Adipose tissue (tissue), 3 donors: ENCODE data around the gene MAP3K9. TPM values are rescaled to one million over a fixed set of nuclear protein-coding genes. Genes with fewer than 3 reads are reported as not detected.

Experiments
- H3K27ac ChIP-seq: one replicate; pipeline ENCODE4 v1.5.1; 2013; ENCODE audit warnings: low read depth, low read length
- WGBS, 3 donors: extraction: QIAGEN DNeasy Blood & Tissue Kit; methylation state at CpG; one replicate each; pipeline ENCODE4 v1.1.7; 2013; 5-methylcytosine and 5-hydroxymethylcytosine counted together
- polyA plus RNA-seq, 3 donors: library from polyadenylated mRNA; stranded (reverse); fragments of 200-250 nt; gene quantifications; one replicate each; pipeline ENCODE4 v1.2.3, GENCODE V29; 2013
- donor health status: healthy with polysubstance abuse.
- donor health status: Bipolar disorder and iron deficiency.
- donor health status: healthy.

The MAP3K9 gene
- polyA plus RNA-seq, 3 donors = 0.22 to 1.4 (median 0.24) TPM

DNA sequence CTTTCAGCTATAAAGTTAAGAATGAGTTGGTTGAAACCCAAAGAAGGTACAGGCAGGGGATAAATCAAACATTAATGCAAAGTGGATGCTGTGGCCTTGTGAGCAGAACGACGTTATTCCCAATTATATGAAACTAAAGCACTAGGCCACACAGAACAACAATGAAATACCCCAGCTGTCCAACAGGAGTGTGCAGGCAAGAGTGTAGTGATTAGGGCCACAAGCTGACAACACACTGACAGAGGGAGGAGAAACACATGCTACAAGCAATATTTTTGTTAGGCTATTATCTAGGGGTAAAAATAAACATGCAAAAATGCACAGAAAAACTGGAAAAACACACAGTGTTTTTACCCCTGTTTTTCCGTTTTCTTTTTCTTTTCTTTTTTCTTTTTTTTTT lies 15.0 kb downstream of the MAP3K9 start:
- no peak overlapping the region for H3K27ac ChIP-seq
- 69 to 73% (median 69%) methylated on average over 3 of the region's 3 CpGs for WGBS, 3 donors

DNA sequence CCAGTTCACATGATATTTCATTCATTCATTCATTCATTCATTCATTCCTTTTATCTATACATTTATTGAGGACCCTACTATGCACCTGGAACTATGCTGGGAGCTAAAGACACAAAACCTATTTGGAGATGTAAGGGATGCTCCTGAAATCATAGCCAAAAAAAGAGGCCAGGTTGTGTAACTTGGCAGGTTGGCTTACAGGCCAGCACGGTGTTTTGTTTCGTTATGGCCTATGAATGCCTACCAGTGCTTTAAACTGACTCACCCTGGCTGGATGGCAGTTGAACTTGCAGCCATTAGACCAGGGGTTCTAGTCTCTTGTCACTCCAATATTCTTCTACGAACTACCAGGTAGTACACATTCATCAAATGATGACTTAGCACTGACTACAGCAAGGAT lies 15.7 kb downstream of the MAP3K9 start:
- no peak overlapping the region for H3K27ac ChIP-seq
- WGBS, 3 donors = 76 to 96% (median 90%) methylated on average over 3 of the region's 3 CpGs

DNA sequence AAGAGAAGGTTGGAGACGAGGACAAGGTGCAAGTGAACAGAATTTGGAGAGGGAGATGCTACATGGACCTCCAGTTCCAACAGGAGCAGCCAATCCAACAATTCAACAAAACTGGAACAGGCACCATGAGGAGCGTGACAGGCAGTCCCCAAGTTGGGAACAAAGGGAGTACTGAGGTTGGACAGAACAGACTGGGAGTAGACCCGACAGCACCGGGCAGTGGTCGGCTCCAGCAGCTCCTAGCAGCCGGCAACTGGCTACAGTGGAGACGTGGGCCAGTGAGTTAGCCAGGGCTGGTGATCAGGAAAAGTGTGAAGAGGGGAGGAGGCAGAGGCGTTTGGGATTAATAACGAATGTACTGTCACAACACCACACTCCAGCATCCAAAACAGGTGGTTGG lies 16.4 kb downstream of the MAP3K9 start:
- no peak overlapping the region for H3K27ac ChIP-seq
- 68 to 78% (median 75%) methylated on average over 9 of the region's 9 CpGs for WGBS, 3 donors

DNA sequence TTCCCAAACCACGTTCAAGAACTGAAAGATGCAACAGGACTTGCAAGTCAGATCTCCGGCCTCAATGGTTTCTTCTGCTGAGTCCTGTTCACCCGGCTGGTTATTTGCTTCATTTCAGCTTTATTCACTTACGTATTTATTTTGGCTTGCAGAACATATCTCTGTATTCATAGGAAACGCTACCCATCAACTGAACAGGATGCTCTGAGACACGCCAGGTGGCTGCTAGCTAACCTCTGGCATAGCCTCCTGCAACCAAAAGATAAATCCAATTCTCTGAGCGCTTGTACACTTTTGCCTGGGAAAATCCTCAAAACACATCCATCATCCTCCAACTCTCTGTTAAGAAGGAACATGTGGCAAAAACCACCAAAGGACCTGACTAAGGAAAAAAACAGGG lies 17.3 kb downstream of the MAP3K9 start:
- WGBS, 3 donors = 82 to 88% (median 88%) methylated on average over 7 of the region's 7 CpGs
- no peak overlapping the region for H3K27ac ChIP-seq

DNA sequence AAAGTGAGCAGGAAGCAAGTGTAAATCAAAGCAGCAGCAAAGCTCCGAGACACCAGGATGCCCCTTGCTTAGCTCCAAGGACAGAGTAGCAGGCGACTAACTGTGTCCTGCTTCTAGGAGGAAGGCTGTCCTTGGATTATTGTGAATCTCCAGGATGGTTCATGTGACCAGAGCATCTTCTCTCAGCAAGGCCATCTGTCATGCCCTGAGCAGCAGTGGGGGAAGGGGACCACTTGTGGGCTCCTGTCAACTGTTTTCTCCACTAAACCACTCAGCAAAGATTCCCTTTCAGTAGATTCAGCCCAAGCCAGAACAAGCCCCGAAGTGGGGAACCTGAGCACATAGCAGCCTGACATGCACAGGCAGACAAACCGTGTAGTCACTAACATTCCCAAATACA lies 19.4 kb downstream of the MAP3K9 start:
- 62 to 79% (median 67%) methylated on average over 4 of the region's 4 CpGs for WGBS, 3 donors
- H3K27ac ChIP-seq = no peak overlapping the region

DNA sequence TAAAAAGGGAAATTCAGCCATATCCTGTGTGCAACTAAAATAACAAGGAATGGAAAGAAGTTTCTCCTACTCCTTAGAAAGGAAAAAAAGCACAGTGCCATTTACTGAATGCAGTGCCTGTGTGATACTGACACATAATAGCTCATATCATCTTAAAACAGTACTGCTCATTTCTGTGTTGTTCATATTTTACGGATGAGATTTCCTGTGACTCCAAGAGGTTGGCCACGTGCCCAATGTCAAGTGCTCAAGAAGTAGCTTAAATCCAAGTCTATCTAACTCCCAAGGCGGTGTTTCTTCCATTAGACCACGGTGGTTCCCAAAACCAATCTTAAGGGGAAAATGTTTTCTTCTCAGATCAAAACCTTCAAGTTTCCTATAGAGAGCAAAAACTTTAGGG lies 20.0 kb downstream of the MAP3K9 start:
- 17 to 42% (median 23%) methylated on average over 4 of the region's 4 CpGs for WGBS, 3 donors
- no peak overlapping the region for H3K27ac ChIP-seq

DNA sequence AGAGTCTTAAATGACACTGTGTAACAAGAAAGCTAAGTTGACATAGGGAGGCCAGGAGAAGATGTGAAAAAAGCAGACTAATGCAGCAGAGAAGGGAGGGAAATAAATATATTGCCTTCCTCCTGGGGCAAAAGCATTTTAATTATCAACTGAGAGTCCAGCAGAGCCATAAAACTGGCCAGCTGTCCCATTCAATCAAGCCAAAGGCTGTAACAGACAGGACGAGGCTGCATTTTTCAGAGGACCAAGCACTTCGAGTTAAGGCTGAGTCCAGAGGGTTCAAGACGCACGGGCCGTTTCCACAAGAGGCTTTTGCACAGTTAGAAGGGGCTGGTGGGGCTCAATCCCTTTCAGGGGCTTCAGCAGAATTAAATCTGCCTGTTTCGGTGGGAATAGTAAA lies 20.4 kb downstream of the MAP3K9 start:
- 46 to 74% (median 59%) methylated on average over 6 of the region's 6 CpGs for WGBS, 3 donors
- H3K27ac ChIP-seq = no peak overlapping the region

DNA sequence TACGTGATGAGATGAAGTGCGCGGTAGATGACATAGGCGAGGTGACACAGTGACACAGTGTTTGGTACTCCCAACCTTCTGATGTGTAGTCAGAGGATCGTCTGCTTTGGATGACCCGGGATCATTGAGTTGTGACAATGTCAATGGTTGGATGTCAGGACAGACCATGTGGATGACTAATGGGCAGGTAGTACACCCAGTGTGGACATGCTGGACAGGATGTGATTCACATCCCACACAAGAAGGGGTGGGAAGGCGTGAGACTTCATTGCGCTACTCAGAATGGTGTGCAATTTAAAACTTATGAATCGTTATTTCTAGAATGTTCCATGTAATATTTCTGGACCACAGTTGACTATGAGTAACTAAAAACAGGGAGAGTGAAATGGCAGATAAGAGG lies 23.8 kb downstream of the MAP3K9 start:
- WGBS, 3 donors = 94% methylated on average over 9 of the region's 9 CpGs

DNA sequence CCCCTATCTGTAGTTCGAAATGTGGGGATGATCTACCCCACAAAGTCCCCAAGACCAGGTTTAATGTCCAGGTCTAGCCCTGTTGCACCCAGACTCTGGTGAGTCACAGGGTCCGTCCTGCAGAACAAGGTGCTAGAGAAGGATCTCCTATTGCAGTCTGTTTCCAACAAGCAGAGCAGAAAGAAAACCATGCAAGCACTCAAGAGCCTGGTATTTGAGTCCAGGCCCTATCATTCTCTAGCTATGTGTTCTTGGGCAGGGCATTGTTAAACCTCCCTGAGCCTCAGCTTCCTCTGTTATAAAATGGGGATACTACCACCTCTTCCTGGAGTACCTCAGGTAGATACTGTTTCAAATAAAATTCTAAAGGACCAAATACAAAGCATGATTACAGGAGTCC lies 24.4 kb downstream of the MAP3K9 start:
- WGBS, 3 donors = 83 to 90% (median 86%) methylated on average over 2 of the region's 2 CpGs
- no peak overlapping the region for H3K27ac ChIP-seq

More for the DNA sequence above, 23.8 kb downstream of the MAP3K9 start:
- no peak overlapping the region for H3K27ac ChIP-seq

DNA sequence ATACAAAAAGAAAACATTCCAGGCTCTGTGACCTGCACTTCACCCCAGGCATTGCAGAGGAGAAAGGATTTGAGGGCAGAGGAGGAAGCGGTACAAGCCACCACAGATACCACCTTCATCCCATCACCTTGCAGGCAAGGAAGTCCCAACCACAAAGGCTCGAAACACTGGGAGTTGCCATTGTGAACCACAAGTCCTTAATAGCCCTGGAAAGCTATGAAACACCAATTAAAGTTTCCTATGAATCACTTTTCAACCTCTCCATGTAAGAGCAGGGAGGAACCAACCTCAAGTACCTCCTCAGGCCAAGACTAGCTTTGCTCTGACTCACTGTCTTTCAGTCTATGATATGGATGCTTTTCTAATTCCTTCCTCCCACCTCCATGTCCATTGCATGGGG lies 27.0 kb downstream of the MAP3K9 start:
- 47 to 94% (median 70%) methylated on average over 2 of the region's 2 CpGs for WGBS, 3 donors
- H3K27ac ChIP-seq = no peak overlapping the region

DNA sequence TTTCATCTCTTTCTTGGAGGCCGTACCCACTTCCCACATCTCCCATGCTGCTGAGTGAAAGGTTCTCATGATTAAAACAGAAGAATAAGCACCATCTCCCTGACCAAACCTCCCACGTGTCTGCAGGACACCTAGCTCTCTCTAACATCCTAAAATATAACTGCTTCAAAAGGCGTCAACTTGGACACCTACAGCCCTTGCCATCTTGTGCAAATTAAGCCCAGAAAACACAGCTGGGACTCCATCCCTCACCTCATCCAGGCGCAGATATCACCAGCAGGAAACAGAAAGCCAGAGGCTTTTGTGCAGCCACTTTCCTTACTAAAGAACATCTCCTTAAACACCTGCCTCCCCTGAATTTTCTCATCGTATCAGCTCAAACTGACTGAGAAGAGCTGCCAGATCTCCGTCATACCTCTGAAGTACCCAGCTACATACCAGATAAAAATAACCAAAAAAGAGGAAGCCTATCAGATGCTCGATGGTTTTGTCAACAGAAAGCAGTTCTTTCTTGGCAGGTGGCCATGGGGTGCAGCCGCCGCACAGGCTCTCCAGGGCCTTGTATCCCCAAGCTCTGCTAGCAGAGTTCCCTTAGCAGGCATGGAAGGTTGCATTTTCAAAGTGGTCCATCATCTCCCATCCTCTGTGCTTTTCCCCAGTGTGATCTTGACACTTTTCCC lies 28.8 kb downstream of the MAP3K9 start:
- no peak overlapping the region for H3K27ac ChIP-seq
- 44 to 47% (median 46%) methylated on average over 9 of the region's 9 CpGs for WGBS, 3 donors

DNA sequence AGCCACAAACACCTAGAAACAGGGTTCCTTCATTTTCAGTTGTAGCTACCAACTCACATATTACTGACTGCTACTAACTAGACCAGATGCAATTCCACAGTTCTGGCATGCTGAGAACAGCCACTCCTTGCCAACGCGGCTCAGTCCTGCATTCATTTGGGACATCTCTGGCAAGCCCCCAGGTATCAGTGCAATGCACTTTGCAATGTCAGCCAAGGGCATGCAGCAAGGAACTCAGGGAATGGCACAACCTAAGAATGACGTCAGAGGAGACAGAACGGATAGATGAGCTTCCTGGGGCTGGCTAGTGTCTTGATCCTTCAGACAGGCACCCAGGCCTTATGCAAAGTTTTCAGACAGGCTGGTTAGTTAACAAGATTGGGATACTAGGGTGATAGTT lies 29.6 kb downstream of the MAP3K9 start:
- 62 to 85% (median 65%) methylated on average over 4 of the region's 4 CpGs for WGBS, 3 donors

DNA sequence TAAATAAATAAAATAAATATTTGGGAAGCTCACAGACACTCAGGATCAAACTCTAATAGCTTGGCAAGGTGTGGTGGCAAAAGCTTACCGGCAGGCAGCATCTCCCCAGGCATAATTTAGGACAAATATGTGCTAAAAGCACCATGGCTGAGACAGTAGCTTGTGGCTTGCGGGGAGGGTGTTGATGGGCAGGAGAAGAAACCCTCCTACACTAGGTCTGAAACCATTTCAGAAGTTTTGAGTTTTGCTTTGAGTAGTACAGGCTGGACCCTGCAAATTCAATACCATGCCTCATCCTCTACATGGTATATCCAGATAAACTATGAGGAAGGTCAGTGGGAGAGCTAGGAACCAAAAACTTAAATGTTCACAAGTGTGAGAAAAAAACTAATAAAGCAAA lies 33.1 kb downstream of the MAP3K9 start:
- 96 to 100% (median 98%) methylated on average over 2 of the region's 2 CpGs for WGBS, 3 donors
- no peak overlapping the region for H3K27ac ChIP-seq

More for the DNA sequence above, 29.6 kb downstream of the MAP3K9 start:
- no peak overlapping the region for H3K27ac ChIP-seq

DNA sequence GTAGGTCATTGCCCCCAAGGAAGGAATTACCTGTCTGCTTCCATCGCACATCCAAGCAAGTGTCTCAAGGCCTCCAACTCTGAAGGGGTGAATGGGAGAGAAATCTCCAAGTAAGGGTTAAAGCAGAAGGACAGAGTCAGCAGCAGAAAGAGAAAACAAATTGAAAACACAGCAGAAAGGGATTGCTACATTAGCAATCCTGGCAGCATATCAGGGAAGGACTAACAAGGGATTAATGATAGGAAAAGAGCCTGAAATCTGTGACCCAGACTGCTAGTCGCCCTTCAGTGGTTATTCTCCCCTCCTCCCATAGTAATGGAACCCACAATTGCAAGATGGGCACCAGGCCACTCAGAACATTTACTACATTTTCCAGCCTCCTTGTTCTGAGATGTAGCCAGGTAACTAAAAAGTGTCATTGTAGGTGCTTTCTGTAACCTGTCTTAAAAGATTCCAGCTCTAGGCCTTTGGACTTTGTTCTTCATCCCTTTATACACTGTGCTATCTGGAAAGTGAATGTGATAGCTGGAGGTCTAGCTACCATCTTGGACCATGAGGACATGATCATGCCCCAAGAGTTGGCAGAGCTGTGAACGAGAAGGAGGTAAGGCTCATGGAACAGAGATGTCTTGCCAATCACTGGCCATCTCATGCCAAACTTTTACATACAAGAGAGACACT lies 36.0 kb downstream of the MAP3K9 start:
- 78 to 88% (median 84%) methylated on average over 3 of the region's 3 CpGs for WGBS, 3 donors
- H3K27ac ChIP-seq = no peak overlapping the region

DNA sequence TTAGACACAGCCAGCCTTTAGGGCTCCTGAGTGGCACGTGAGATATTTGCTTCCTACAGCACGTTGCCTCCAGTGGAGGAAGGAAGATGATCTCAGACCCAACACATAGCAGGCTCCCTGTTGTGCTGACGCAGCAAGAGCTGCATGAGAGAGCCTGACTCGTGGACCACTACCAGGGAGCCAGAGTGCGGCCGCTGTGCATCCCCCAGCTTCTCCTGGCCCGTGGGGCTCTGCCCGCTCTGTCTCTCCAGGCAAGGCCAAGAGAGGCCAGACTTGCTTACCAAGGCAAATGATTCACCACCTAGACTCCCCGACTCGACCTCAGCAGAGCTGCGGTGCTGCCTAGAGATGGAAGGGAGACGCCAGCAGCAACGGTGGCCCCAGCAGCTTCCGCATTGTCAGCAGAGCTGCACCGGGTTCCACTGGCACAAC lies 37.5 kb downstream of the MAP3K9 start:
- 57 to 69% (median 62%) methylated on average over 15 of the region's 15 CpGs for WGBS, 3 donors
- no peak overlapping the region for H3K27ac ChIP-seq

DNA sequence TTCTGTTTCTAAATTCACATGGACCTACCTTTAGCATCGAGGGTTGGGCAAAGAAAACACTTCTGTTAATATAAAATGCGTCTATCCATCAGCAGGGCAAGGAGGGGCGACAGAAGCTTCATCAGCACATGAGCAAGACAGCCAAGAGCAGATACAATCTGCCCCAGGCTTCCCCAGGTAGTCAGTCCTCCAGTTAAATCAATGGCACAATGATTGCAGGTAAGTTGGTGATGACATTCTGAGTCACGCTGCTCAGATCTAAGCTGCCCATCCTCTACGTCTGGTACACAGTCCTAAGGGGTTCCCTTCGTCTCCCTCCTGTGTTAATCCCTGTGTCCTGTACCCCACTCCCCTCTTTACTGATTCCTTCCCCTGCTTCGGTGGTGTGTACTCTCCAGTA lies 38.8 kb downstream of the MAP3K9 start:
- WGBS, 3 donors = 81 to 87% (median 83%) methylated on average over 7 of the region's 7 CpGs
- no peak overlapping the region for H3K27ac ChIP-seq

DNA sequence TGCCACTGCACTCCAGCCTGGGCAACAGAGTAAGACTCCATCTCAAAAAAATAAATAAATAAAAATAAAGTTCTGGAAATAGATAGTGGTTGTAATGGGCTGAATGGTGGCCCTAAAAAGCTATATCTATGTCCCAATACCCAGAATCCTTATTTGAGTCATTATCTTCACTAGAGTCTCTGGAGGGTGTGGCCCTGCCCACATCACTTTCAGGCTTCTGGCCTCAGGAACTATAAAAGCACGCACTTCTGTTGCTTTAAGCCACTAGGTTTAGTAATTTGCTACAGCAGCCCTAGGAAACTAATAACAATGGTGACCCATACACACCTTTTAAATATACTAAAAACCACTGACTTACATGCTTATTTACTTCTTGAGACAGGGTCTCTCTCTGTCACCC lies 49.9 kb downstream of the MAP3K9 start:
- H3K27ac ChIP-seq = no peak overlapping the region
- whole genome bisulfite sequencing, 3 donors = 89 to 100% (median 94%) methylated on average over 1 of the region's 1 CpG

DNA sequence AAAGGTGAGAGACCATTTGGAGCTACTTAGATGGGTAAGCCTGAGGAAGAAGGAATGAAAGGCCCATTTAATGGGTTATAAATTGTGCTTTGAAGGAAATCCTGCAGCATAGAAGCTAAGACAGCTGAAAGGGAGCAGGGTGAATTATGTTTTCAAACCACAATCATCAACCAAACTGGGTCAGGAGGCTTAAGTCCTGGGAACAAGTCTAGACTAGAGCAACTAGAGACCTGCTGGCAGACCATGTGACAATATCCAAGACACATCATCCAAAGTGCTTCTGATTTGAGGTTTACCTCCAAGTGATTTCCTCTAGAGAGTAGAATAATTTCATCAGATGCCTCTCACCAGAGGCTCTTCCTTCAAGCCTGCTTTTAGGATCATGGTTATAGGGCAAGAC lies 53.7 kb downstream of the MAP3K9 start:
- H3K27ac ChIP-seq = no peak overlapping the region

DNA sequence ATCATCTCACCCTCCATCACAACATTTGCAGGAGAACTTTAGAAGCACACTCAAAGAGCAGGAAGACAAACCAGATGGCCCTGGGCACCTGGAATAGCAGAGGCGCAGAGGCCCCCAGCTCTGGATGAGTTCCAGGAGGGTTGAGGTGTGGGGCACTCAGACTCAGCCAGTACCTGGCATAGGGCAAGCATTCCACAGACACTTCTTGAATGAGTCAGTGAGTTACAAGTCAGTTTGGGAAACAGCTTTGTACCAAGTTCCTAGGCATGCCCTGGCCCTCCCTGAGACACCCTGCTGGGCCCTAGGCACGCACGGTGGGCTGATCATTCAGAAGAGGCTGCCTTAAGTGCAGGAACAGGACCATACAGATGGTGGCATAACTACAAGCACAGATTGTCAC lies 54.3 kb downstream of the MAP3K9 start:
- no peak overlapping the region for H3K27ac ChIP-seq
- WGBS, 3 donors = 66 to 81% (median 77%) methylated on average over 3 of the region's 3 CpGs

DNA sequence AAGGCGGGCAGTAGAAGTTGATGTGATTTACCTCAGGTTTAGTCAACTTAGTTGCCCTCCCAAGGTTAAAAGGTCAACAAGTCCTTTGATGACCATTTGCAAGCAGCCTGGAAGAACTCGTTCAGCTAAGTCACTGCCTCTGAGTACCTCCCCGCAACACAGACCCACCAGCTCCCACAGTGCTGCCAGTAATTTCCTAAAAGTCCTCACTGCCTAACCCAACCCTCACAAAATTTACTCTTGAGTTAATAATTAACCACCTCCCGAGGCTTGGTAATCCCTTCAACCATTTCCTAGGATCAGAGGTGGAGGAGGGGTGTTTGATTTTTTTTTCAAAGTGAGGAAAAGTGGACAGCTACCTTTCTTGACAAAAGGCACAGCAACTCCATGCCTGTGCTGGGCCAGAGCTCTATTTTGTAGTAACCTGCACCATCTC lies 55.8 kb downstream of the MAP3K9 start:
- 32 to 78% (median 75%) methylated on average over 4 of the region's 4 CpGs for WGBS, 3 donors
- no peak overlapping the region for H3K27ac ChIP-seq
